MCF 10A (cell line): ENCODE measurements around the gene ADARB1. TPM values are rescaled to one million over a fixed set of nuclear protein-coding genes. Genes with fewer than 3 reads are reported as not detected.
A peak's percentile ranks its signal among the peaks of the same experiment; 100 is the strongest.

Experiments used
- BruUV-seq: library from RNA; stranded (reverse); fragments of 400-500 nt; replicated peaks from 2 replicates; lab custom pipeline; 2021; lab: Mats Ljungman, UMichigan
- CTCF ChIA-PET: fragments of 300-600 bp; sonication (Branson Sonifier 250); formaldehyde crosslinking; extraction: SDS; loops from one replicate; lab custom pipeline; 2021; ENCODE audit warnings: antibody characterized with exemption, inconsistent platforms; lab: Yijun Ruan, JAX
- POLR2A ChIA-PET: fragments of 300-600, 350-650 bp; sonication (Branson Sonifier 250); formaldehyde crosslinking; extraction: SDS; loops from one replicate; lab custom pipeline; 2020; ENCODE audit warnings: antibody characterized with exemption, inconsistent platforms; lab: Yijun Ruan, JAX
- DNase-seq: peaks from one replicate; pipeline ENCODE4 v3.0.0-alpha.2; 2018; ENCODE audit not compliant: unreplicated experiment
- H3K27ac Mint-ChIP-seq: one replicate; pipeline ENCODE4 v1.8.0; 2022; ENCODE audit warnings: mild to moderate bottlenecking, low read depth, mixed read lengths; ENCODE audit not compliant: unreplicated experiment
- H3K27me3 Mint-ChIP-seq: one replicate; pipeline ENCODE4 v1.8.0; 2022; ENCODE audit warnings: mixed read lengths; ENCODE audit not compliant: insufficient read depth, unreplicated experiment
- H3K36me3 Mint-ChIP-seq: one replicate; pipeline ENCODE4 v1.8.0; 2022; ENCODE audit warnings: mild to moderate bottlenecking, moderate library complexity, mixed read lengths; ENCODE audit not compliant: insufficient read depth, unreplicated experiment
- H3K4me1 Mint-ChIP-seq: one replicate; pipeline ENCODE4 v1.8.0; 2022; ENCODE audit warnings: mixed read lengths; ENCODE audit not compliant: insufficient read depth, unreplicated experiment
- H3K4me3 Mint-ChIP-seq: one replicate; pipeline ENCODE4 v1.8.0; 2022; ENCODE audit warnings: mild to moderate bottlenecking, moderate library complexity, mixed read lengths; ENCODE audit not compliant: unreplicated experiment
- H3K9me3 Mint-ChIP-seq: one replicate; pipeline ENCODE4 v1.8.0; 2022; ENCODE audit warnings: mixed read lengths; ENCODE audit not compliant: unreplicated experiment
- CTCF ChIP-seq: fragments of 200-600 bp; IDR thresholded peaks from one replicate; pipeline ENCODE4 v1.8.0; 2022; ENCODE audit warnings: antibody characterized with exemption, mild to moderate bottlenecking; ENCODE audit not compliant: unreplicated experiment
- intact Hi-C: fragments of 100-400 bp; cut with micrococcal nuclease; formaldehyde crosslinking; loops from 2 replicates; pipeline ENCODE4 v1.14.1; 2022
- total RNA-seq: library from RNA; stranded (reverse); gene quantifications from 2 replicates; pipeline ENCODE4 v1.2.3, GENCODE V29; 2022

ADARB1 gene
- total RNA-seq, 1 experiment from 2014 or later: 19.4 TPM

- intact Hi-C loops: no loop called here
- no peak for DNase-seq
- BruUV-seq: no TSS peak
- Mint-ChIP-seq H3K36me3 (no peaks in the 10 kb centered on the region), H3K27ac (no peak overlapping the region), H3K4me3 (no peak overlapping the region), H3K4me1 (peaks cover 9% of the 10 kb centered on the region), H3K27me3 (peaks cover 32% of the 10 kb centered on the region), H3K9me3 (peaks cover 6% of the 10 kb centered on the region)
- no peak for TF ChIP-seq CTCF
- CTCF ChIA-PET: no interaction called here
- POLR2A ChIA-PET: no interaction called here
These were observed 32.3 kb upstream of the ADARB1 start for GRCh38 chr21:45041984-45042663.

- POLR2A ChIA-PET: no interaction called here
- intact Hi-C loops: no loop called here
- peaks cover 8% of the 10 kb centered on the region for H3K9me3 Mint-ChIP-seq
- peaks cover 9% of the 10 kb centered on the region for H3K4me1 Mint-ChIP-seq
- CTCF ChIA-PET: no interaction called here
- H3K27me3 Mint-ChIP-seq: peaks cover 32% of the 10 kb centered on the region
- BruUV-seq: no TSS peak
- no peak for DNase-seq
- H3K36me3 Mint-ChIP-seq: no peaks in the 10 kb centered on the region
- TF ChIP-seq CTCF: no peak
- H3K4me3 Mint-ChIP-seq: no peak overlapping the region
- no peak overlapping the region for H3K27ac Mint-ChIP-seq
These were observed 31.7 kb upstream of the ADARB1 start for GRCh38 chr21:45042664-45043161.

- ChIA-PET POLR2A (no interaction called here), CTCF (no interaction called here)
- Mint-ChIP-seq H3K4me1 (peaks cover 9% of the 10 kb centered on the region), H3K4me3 (no peak overlapping the region), H3K36me3 (no peaks in the 10 kb centered on the region), H3K9me3 (peaks cover 8% of the 10 kb centered on the region), H3K27me3 (peaks cover 33% of the 10 kb centered on the region), H3K27ac (no peak overlapping the region)
- BruUV-seq: no TSS peak
- intact Hi-C loops: no loop called here
- no peak for TF ChIP-seq CTCF
- DNase-seq: no peak
These were observed 30.8 kb upstream of the ADARB1 start for GRCh38 chr21:45043541-45044020.

GRCh38 chr21:45045481-45045880 lies 28.9 kb upstream of the ADARB1 start:
- intact Hi-C loops: no loop called here
- Mint-ChIP-seq H3K27me3 (peaks cover 52% of the 10 kb centered on the region), H3K27ac (no peak overlapping the region), H3K9me3 (peaks cover 8% of the 10 kb centered on the region), H3K4me3 (no peak overlapping the region), H3K36me3 (no peaks in the 10 kb centered on the region), H3K4me1 (peaks cover 9% of the 10 kb centered on the region)
- DNase-seq: peak; percentile 52
- no TSS peak for BruUV-seq
- CTCF ChIA-PET: interaction anchor here (0.8 to 1.4 kb wide), 2 partner anchors 83 to 94 kb away, joined by 3 read pairs; no protein-coding TSS in a partner anchor
- no peak for TF ChIP-seq CTCF
- POLR2A ChIA-PET: interaction anchor here (0.9 kb wide), 1 partner anchor 85 kb away, joined by 3 read pairs; no protein-coding TSS in a partner anchor
